HepG2 (cell line): ENCODE results near the gene CHST14. TPM values are rescaled to one million over a fixed set of nuclear protein-coding genes. Genes with fewer than 3 reads are reported as not detected.
A peak's percentile ranks its signal among the peaks of the same experiment; 100 is the strongest.

Source experiments
- ATF7 ChIP-seq, 2 experiments: fragments of 450-650 bp in 1 of 2; sonication (generic) in 1 of 2; formaldehyde crosslinking in 1 of 2; IDR thresholded peaks; 2 replicates each; pipeline versions ENCODE4 v1.4.0 to v1.6.1; 2016 to 2020; ENCODE audit warnings: antibody characterized with exemption in 1 of 2, mild to moderate bottlenecking in 1 of 2, missing genetic modification reagents in 1 of 2
- PAX8 ChIP-seq: sonication (generic); formaldehyde crosslinking; IDR thresholded peaks from 2 replicates; pipeline ENCODE4 v1.8.0; 2022; ENCODE audit warnings: mild to moderate bottlenecking, missing genetic modification reagents, borderline replicate concordance
- SP1 ChIP-seq, 2 experiments: fragments of 450-650 bp in 1 of 2; sonication (generic) in 1 of 2; formaldehyde crosslinking in 1 of 2; IDR thresholded peaks; 2 replicates each; pipeline versions ENCODE4 v1.4.0 to v1.6.1; 2016 to 2020; ENCODE audit warnings: missing genetic modification reagents in 1 of 2
- ZBTB8A ChIP-seq: sonication (generic); formaldehyde crosslinking; IDR thresholded peaks from 2 replicates; pipeline ENCODE4 v1.4.0; 2020; ENCODE audit warnings: mild to moderate bottlenecking, low read depth, missing genetic modification reagents, borderline replicate concordance
- ZNF180 ChIP-seq: sonication (generic); formaldehyde crosslinking; IDR thresholded peaks from 2 replicates; pipeline ENCODE4 v1.4.0; 2020; ENCODE audit warnings: low read depth, missing genetic modification reagents, borderline replicate concordance
- ZNF281 ChIP-seq: sonication (generic); formaldehyde crosslinking; IDR thresholded peaks from 2 replicates; pipeline ENCODE4 v1.4.0; 2020; ENCODE audit warnings: missing genetic modification reagents, borderline replicate concordance
- ZNF432 ChIP-seq: sonication (generic); formaldehyde crosslinking; IDR thresholded peaks from 2 replicates; pipeline ENCODE4 v1.5.0; 2020; ENCODE audit warnings: missing genetic modification reagents, mild to moderate bottlenecking, borderline replicate concordance
- ZNF562 ChIP-seq: sonication (generic); formaldehyde crosslinking; IDR thresholded peaks from 2 replicates; pipeline ENCODE4 v1.8.0; 2022; ENCODE audit warnings: missing genetic modification reagents, borderline replicate concordance
- ZNF564 ChIP-seq: sonication (generic); formaldehyde crosslinking; IDR thresholded peaks from 2 replicates; pipeline ENCODE4 v1.8.1; 2023; ENCODE audit warnings: mild to moderate bottlenecking, missing genetic modification reagents
- ZNF879 ChIP-seq: sonication (generic); formaldehyde crosslinking; IDR thresholded peaks from 2 replicates; pipeline ENCODE4 v1.8.1; 2023; ENCODE audit warnings: missing genetic modification reagents
- ZSCAN20 ChIP-seq: sonication (generic); formaldehyde crosslinking; IDR thresholded peaks from 2 replicates; pipeline ENCODE4 v1.4.0; 2020; ENCODE audit warnings: missing genetic modification reagents, mild to moderate bottlenecking, borderline replicate concordance
- polyA plus RNA-seq, 8 experiments: library from polyadenylated mRNA; depleted of rRNA in 3 of 8; stranded (reverse) in 7 of 8; unstranded in 1 of 8; fragments of >200 nt; fragmentation: Illumina TruSeq in 4 of 8; extraction: Trizol in 4 of 8; gene quantifications; 2 replicates each; pipeline versions ENCODE4 v1.2.1 to v1.2.3, GENCODE V29; 2011 to 2016; ENCODE audit warnings: low read depth in 4 of 8, missing spikeins in 1 of 8, mixed read lengths in 1 of 8; ENCODE audit not compliant: insufficient read depth in 1 of 8
- total RNA-seq, 5 experiments: library from RNA; depleted of rRNA; stranded (reverse); fragments of >200 nt; fragmentation: Illumina TruSeq; extraction: Trizol; gene quantifications; 2 replicates each; pipeline ENCODE4 v1.2.3, GENCODE V29; 2016; ENCODE audit warnings: low read depth in 1 of 5
- TF ChIP-seq, protein P1 (sequence below): sonication (generic); formaldehyde crosslinking; IDR thresholded peaks from 2 replicates; pipeline ENCODE4 v1.9.0; 2021; ENCODE audit warnings: missing genetic modification reagents, mild to moderate bottlenecking, borderline replicate concordance
- TF ChIP-seq, protein P2 (sequence below): sonication (generic); formaldehyde crosslinking; IDR thresholded peaks from 2 replicates; pipeline ENCODE4 v1.4.0; 2020; ENCODE audit warnings: missing genetic modification reagents, mild to moderate bottlenecking, borderline replicate concordance
- TF ChIP-seq, protein P3 (sequence below): sonication (generic); formaldehyde crosslinking; IDR thresholded peaks from 2 replicates; pipeline ENCODE4 v1.4.0; 2020; ENCODE audit warnings: missing genetic modification reagents, borderline replicate concordance

Gene CHST14
- total and polyA plus RNA-seq, 2 of the 13 experiments (the other 11 are each of a cell fraction or from before 2014, with no cell fraction given), result 8.9 to 12.4 TPM

GRCh38 chr15:40511472-40512133, 40.8 kb downstream of the CHST14 start (continued):
- TF ChIP-seq ZNF281 (CRISPR knock-in tag), result 0 out of 2 replicates have a peak, but pooled peaks have one; percentile 41
- no peak for TF ChIP-seq ZNF562 (CRISPR knock-in tag)
- TF ChIP-seq ATF7 (IDR thresholded peaks at IDR 0.05), result no peak
- peak; percentile 70; the same call in 1 of the 2 replicates for TF ChIP-seq ATF7 (CRISPR knock-in tag; IDR thresholded peaks at IDR 0.05)
- no peak for TF ChIP-seq SP1 (IDR thresholded peaks at IDR 0.05)
- TF ChIP-seq SP1 (CRISPR knock-in tag; IDR thresholded peaks at IDR 0.05), result peak; percentile 69
- TF ChIP-seq, protein P1, sequence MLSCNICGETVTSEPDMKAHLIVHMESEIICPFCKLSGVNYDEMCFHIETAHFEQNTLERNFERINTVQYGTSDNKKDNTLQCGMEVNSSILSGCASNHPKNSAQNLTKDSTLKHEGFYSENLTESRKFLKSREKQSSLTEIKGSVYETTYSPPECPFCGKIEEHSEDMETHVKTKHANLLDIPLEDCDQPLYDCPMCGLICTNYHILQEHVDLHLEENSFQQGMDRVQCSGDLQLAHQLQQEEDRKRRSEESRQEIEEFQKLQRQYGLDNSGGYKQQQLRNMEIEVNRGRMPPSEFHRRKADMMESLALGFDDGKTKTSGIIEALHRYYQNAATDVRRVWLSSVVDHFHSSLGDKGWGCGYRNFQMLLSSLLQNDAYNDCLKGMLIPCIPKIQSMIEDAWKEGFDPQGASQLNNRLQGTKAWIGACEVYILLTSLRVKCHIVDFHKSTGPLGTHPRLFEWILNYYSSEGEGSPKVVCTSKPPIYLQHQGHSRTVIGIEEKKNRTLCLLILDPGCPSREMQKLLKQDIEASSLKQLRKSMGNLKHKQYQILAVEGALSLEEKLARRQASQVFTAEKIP, result no peak
- no peak for TF ChIP-seq ZNF879 (CRISPR knock-in tag)
- TF ChIP-seq, protein P2, sequence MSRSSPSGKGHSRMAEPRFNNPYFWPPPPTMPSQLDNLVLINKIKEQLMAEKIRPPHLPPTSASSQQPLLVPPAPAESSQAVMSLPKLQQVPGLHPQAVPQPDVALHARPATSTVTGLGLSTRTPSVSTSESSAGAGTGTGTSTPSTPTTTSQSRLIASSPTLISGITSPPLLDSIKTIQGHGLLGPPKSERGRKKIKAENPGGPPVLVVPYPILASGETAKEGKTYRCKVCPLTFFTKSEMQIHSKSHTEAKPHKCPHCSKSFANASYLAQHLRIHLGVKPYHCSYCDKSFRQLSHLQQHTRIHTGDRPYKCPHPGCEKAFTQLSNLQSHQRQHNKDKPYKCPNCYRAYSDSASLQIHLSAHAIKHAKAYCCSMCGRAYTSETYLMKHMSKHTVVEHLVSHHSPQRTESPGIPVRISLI (CRISPR knock-in tag), result peak; percentile 45; the same call in 1 of the 2 replicates
- no peak; the same call in 1 of the 2 replicates for TF ChIP-seq PAX8 (CRISPR knock-in tag)
- TF ChIP-seq ZSCAN20 (CRISPR knock-in tag), result peak; percentile 35; the same call in 1 of the 2 replicates
- TF ChIP-seq ZNF180 (CRISPR knock-in tag), result no peak
- TF ChIP-seq, protein P3, sequence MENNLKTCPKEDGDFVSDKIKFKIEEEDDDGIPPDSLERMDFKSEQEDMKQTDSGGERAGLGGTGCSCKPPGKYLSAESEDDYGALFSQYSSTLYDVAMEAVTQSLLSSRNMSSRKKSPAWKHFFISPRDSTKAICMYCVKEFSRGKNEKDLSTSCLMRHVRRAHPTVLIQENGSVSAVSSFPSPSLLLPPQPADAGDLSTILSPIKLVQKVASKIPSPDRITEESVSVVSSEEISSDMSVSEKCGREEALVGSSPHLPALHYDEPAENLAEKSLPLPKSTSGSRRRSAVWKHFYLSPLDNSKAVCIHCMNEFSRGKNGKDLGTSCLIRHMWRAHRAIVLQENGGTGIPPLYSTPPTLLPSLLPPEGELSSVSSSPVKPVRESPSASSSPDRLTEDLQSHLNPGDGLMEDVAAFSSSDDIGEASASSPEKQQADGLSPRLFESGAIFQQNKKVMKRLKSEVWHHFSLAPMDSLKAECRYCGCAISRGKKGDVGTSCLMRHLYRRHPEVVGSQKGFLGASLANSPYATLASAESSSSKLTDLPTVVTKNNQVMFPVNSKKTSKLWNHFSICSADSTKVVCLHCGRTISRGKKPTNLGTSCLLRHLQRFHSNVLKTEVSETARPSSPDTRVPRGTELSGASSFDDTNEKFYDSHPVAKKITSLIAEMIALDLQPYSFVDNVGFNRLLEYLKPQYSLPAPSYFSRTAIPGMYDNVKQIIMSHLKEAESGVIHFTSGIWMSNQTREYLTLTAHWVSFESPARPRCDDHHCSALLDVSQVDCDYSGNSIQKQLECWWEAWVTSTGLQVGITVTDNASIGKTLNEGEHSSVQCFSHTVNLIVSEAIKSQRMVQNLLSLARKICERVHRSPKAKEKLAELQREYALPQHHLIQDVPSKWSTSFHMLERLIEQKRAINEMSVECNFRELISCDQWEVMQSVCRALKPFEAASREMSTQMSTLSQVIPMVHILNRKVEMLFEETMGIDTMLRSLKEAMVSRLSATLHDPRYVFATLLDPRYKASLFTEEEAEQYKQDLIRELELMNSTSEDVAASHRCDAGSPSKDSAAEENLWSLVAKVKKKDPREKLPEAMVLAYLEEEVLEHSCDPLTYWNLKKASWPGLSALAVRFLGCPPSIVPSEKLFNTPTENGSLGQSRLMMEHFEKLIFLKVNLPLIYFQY, result peak; percentile 90
- no peak for TF ChIP-seq ZNF564 (CRISPR knock-in tag)
- no peak for TF ChIP-seq ZBTB8A (CRISPR knock-in tag)
- TF ChIP-seq ZNF432, result no peak
